Stimulated activated CD4-positive, alpha-beta T cell treated with anti-CD3 and anti-CD28 coated beads, Interleukin-2, amount 100 ng/mL, for 48 hours (primary cell): ENCODE results near the gene MKKS.

Source experiments
- DNase-seq, 2 donors: peaks; one replicate each; pipeline ENCODE4 v3.0.0-alpha.2; 2020

The MKKS gene

GRCh38 chr20:10433623-10434466, at the start of gene MKKS:
MKKS (minus strand) TSS chr20:10434222; CDS start chr20:10413514, 20,708 bp downstream.
- peak; percentile 77 to 80 for DNase-seq

DNA sequence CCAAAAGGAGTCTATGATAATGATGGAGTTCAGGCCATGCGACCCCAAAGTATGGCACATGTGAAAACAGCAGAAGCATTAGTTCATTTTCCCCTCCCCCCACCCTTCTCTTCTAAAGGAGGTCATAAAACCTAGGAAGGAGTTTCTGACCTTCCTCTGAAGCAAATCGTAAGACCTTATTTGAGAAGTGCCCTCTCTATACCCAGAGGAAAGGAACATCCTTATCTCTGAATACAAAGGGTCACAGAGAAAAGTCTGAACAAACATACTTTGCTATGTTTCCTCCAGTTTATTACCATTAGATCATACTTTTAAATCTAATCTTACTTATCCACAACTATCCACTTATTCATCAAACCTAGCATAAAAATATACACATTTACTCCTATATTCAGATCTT, 49.7 kb upstream of the MKKS start:
- no peak for DNase-seq

- no peak for DNase-seq
Measured at GRCh38 chr20:10481676-10482075, 47.7 kb upstream of the MKKS start.

DNA sequence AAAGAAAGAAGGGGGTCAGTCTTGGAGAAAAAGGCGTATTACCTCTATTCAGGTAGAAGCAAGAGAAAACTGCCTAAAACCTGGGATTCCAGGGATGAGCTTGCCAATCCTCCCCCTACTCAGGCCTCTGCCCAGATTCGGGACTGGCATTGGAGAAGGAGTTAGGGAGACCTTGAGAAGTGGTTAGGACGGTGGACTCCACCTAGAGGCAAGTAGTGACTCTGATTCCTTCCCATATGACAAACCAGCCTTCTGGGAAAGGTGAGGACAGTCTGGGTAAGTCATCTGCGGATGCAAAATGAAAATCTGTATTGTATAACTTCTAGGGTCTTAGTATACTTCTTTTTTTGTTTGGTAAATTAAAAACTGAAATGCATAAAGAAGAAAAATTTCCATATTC, 44.9 kb upstream of the MKKS start:
- DNase-seq = no peak

DNA sequence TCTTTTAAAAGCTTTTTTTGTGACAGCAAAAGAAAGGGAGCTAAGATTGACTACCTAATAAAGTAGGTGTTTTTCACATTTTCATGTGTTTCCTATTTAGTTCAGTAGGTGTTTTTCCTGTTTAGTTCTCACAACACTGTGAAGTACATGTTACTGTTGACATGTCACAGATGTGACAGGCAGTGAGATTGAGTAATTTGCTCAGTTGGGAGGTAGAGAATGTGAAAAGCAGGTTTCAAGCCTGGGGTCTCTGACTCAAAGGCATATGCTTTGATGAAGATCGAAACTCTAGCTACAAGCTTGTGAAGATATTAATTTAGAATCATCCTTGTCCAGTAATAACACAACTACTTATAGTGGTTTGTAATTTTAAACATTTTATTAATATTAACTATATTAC, 44.2 kb upstream of the MKKS start:
- DNase-seq = no peak

DNA sequence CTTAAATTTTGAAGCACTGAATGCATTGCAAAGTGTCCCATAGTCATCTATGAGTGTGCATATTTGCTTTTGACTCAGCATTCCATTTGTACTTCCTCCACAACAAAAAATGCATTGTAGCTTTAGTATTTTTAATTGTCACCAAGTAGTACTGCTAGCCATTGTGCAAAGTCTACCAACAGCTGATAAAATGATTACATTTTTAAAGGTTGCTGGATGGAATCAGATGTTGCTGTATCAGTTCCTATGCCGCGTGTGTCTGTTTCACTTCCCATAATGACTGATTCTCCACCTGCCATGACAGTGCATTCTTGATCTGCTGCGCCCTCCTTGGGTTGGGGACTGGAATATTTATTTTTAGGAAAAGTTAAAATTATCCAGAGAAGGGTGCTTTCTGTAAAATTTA, 42.3 kb upstream of the MKKS start:
- no peak for DNase-seq

- no peak for DNase-seq
Measured at GRCh38 chr20:10475225-10475624, 41.2 kb upstream of the MKKS start.

- no peak for DNase-seq
Measured at GRCh38 chr20:10474606-10475184, 40.7 kb upstream of the MKKS start.

GRCh38 chr20:10472871-10473270, 38.8 kb upstream of the MKKS start:
- no peak for DNase-seq

DNA sequence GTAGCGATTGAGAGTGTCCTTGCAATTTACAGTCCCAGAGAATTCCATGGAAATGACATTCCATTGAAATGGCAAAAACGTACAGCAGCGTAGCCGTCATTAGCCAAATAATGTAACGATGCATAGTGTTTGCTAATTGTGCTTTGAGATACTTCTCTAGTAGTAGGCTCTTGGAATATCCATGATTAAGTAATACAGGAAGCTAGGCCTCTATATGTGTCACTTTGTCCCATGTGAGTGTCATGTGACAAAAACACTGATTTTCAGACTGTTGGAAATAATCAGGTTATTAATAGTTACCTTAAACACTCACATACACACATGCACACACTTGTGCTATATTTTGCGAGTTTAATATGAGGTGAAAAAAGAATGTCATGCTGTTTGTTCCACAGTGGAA, 36.3 kb upstream of the MKKS start:
- DNase-seq = no peak

DNA sequence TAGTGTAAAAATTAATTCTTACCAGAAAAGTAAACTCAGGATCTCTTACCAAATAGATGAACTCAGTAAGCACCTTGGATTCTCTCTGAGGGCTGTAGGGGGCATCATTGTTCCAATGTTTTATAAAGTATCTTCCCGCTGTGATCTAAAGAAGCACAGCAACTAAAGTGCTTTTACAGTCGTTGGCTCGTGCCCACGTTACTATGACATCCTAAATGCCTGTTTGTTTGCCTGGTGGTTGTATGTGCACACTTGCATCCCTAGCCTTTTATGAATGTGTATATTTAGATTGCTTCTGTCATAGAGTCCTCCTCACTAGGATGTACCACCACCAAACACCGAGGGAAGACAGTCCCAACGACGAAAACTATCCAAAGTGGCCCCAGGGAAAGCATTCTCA, 35.6 kb upstream of the MKKS start:
- DNase-seq = no peak

- no peak for DNase-seq
Measured at GRCh38 chr20:10469056-10469455, 35.0 kb upstream of the MKKS start.

DNA sequence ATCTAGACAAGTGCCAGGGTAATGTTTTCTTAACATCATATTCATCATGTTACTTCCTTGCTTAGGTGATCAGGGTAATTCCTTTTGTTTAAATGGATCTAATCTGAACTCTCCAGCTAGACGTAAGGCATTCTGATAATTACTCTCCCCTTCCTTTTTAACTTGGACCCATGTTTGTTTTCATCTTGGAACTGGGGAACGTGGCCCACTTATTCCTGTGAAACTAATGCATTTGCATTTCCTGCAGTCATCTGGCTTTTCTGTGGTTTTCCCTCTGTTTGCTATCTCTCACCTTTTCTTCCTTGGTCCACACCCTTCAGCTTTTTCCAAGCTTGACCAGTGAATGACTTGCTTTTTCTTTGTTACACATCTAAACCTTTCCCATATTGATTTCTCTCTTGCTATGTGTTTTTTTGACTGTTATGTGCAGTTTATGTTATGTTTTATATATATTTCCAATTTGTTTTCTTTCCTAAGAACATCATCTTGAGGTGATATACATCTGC, 34.4 kb upstream of the MKKS start:
- no peak for DNase-seq

DNA sequence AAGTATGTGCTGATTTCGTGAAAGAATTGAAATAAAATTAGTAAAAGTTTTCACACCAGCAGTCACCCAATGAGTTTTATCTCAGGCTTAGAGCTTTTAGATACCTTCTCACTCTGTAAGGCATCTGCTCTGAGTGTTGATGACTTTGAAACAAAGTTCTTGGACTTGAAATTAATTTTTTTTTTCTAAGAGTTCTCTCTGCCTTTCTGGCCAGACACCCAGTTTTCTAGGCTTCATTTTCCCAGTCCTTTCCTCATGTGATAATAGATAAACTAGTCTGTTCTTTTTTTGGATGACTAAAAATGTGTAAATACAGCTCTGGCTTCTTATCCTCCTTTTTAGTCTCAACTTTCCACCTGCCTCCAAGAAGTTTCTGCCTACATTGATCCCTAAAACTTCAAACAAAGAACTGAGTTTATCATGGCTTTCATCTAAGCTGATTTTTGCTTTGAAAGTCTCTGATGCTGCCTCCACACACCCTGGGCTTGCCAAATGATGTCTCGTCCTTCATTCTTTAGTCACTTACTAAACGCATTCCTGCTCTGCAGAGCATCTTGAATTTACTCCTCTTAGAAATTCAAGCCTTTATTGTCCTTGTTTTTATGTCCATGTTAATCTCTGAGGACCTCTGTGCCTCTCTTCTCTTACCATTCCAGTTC, 33.8 kb upstream of the MKKS start:
- DNase-seq = no peak

DNA sequence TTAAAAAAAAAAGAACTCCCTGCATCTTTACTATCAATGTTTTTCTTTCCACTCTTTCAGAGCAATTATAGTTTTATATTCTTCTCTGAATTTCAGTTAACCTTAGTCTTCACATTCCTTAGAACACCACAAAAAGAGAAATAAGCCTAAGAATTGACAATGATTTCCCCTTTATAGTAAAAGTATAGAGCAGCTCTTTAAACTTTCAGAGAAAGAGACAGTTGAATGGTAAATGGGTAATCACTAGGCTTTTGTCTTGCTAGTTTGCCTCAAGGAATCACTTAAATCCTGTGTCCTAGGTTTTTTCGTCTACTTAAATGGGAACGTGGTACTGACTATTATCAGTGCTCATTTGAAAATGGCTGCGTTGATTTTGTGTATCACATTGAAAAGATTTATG, 32.8 kb upstream of the MKKS start:
- DNase-seq = no peak

DNA sequence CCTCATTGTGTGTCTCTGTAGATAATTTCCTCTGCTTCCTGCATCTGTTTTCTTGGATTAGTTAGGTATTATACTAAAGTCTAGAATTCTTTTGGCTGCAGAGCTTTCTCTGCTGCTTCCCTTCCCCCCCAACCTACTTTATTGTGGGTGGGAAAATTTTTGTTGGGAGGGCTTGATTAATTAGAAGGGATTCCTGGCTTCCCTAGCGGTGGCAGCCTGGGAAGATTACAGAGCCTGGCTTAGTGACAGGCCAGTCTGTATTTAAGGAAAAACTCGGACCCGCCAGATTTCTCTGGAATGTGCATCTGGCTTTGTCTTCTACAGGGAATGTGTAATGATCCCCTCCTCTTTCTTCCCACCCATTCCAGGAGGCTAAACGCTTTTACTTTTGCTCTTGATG, 32.3 kb upstream of the MKKS start:
- DNase-seq = no peak

GRCh38 chr20:10465135-10465534, 31.1 kb upstream of the MKKS start:
- no peak for DNase-seq

- DNase-seq = no peak
Measured at GRCh38 chr20:10463622-10464021, 29.6 kb upstream of the MKKS start.

DNA sequence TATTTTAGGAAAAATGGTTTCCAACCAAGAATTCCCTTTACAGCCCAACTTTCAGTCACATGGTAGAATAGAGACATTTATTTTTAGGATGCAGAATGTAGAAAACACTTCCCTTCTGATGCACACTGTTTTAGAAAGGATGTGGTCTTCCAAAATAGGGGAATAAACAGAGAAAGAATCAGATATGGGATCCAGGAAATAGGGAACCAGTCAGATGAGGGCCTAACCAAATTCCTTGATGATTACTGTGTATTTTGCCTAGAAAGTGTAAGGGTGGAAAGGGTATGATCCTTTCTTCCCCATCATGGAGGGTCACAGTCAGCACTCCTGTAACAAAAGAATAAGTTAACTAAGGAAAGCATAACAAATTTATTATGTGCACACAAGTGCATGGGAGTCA, 28.5 kb upstream of the MKKS start:
- no peak for DNase-seq

DNA sequence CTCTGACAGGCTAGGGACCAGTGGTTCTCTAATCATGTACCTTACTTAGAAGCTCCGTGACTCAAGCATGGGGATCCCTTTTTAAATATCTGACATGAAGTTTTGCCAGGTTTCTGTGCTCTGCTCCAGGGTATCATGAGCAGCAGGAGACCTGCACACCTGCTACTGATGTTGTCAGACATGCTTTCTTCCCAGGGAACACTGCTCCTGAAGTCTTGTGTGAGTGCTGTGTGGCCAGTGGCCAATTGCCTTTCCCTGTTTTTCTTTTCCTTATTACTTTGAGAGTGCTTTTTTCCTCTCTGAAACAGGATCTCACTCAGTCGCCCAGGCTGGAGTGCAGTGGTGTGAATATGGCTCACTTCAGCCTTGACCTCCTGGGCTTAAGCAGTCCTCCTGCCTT, 27.5 kb upstream of the MKKS start:
- no peak for DNase-seq

DNA sequence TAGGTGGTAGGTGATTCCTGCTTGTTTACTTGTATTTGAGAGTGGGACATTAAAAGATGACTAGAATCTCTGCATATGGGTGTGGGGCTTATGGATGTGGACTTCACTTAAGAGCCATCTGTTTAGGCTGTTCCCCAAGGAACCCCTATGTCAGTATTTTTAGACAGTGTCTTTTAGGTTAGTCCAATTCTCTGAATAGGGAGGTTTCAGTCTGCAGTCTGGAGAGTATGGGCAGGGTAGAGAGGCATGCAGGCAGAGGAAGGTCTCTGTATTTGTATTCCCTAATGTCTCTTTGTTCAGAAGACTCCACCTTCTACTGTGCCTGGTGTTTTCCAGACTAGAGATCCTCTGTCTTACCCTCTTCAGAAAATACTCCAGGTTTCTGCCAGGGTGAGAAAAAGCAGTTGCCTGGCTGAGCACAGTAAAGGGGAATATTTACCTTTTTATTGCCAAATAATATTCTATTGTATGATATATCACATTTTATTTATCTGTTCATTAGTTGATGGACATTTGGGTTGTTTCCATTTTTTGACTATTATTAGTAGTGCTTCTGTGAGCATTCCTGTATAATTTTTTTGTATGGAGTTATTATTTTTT, 20.2 kb upstream of the MKKS start:
- no peak for DNase-seq

- DNase-seq = peak in 1 of 2 donors; percentile 10
Measured at GRCh38 chr20:10453241-10453640, 19.2 kb upstream of the MKKS start.

DNA sequence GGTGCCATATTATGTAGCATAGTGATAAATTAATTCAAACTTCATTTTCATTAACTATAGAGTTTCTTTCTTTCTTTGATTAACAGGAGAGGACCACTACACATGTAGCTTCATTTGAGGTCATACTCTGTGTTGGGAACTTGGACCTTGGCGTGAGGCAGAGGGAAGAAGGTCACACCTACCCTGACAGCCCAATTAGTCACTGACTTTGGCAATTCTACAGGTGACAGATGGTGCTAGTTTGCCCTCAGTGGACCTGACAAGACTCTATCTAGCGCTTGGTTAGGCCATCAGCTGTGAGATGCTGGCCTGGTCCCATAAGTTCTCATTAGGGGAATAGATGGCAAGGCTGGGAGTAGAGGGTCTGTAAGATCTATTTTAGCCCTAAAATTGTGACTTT, 15.2 kb upstream of the MKKS start:
- no peak for DNase-seq
